Epithelial cell of esophagus (primary cell): ENCODE measurements around the gene FAM83F.
A peak's percentile ranks its signal among the peaks of the same experiment; 100 is the strongest.

Experiments used
- DNase-seq: peaks from one replicate; pipeline ENCODE4 v3.0.0; 2010; ENCODE audit warnings: low read depth
- H3K4me3 ChIP-seq: 2 replicates; pipeline ENCODE4 v1.5.1; 2011; ENCODE audit warnings: mild to moderate bottlenecking, low read length, control low read depth
- TF ChIP-seq, protein P1 (sequence below): IDR thresholded peaks from 2 replicates; pipeline ENCODE4 v1.5.1; 2011; ENCODE audit warnings: low read depth, mild to moderate bottlenecking, low read length, control low read depth, inconsistent platforms; ENCODE audit not compliant: insufficient read depth; ENCODE audit errors: missing control alignments

Gene FAM83F

DNA sequence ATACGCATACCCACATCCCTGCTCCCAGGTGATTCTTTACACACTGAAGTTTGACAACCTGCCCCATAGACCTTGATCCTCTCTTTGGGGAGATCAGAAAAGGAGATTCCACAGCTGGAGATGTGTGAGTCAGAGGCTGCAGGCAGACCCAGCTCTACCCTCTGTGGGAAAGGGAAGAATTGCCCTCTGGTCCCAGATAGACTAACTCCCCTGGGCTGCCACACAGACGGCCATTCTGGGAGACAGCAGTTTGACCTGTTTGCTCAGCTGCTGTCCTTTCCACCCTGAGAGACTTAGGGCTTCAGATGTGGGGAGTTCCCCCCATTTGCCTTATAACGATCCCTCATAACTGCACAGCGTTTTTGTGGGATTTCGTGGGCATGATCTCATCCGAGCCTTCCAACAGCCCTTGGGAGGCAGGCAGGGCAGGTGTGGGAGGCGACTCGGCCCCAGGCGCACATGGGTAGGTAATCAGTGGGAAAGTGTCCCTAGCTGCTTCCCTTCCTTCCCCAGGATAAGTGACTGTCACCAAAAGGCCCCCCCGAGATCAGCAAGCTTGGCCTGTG, 14.1 kb downstream of the FAM83F start:
- DNase-seq, result no peak
- no peak overlapping the region for H3K4me3 ChIP-seq
- TF ChIP-seq, protein P1, sequence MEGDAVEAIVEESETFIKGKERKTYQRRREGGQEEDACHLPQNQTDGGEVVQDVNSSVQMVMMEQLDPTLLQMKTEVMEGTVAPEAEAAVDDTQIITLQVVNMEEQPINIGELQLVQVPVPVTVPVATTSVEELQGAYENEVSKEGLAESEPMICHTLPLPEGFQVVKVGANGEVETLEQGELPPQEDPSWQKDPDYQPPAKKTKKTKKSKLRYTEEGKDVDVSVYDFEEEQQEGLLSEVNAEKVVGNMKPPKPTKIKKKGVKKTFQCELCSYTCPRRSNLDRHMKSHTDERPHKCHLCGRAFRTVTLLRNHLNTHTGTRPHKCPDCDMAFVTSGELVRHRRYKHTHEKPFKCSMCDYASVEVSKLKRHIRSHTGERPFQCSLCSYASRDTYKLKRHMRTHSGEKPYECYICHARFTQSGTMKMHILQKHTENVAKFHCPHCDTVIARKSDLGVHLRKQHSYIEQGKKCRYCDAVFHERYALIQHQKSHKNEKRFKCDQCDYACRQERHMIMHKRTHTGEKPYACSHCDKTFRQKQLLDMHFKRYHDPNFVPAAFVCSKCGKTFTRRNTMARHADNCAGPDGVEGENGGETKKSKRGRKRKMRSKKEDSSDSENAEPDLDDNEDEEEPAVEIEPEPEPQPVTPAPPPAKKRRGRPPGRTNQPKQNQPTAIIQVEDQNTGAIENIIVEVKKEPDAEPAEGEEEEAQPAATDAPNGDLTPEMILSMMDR, result no peak

DNA sequence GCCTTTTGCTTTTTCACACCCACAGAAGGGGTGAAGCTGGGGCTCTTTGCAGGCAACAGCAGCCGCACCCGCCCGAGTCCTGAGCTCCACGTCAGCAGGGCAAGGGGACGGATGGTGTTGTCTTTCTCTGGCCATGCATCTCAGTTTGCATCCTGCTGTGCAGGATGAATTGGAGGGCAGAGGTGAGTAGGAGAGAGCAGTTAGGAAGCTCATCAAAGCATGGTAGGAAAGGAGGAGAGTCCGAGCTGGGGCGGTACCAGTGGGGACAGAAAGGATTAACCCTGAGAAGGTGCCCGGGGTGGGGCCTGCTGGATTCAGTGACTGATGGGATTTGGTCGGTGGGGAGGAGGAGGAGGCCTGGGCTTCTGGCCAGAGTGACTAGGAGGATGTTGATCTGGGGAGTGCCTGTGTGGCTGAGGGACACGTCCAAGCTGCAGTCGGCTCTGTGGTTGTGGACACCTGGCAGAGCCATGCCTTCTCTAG, 14.6 kb downstream of the FAM83F start:
- TF ChIP-seq, protein P1, result no peak
- H3K4me3 ChIP-seq, result no peak overlapping the region
- no peak for DNase-seq

DNA sequence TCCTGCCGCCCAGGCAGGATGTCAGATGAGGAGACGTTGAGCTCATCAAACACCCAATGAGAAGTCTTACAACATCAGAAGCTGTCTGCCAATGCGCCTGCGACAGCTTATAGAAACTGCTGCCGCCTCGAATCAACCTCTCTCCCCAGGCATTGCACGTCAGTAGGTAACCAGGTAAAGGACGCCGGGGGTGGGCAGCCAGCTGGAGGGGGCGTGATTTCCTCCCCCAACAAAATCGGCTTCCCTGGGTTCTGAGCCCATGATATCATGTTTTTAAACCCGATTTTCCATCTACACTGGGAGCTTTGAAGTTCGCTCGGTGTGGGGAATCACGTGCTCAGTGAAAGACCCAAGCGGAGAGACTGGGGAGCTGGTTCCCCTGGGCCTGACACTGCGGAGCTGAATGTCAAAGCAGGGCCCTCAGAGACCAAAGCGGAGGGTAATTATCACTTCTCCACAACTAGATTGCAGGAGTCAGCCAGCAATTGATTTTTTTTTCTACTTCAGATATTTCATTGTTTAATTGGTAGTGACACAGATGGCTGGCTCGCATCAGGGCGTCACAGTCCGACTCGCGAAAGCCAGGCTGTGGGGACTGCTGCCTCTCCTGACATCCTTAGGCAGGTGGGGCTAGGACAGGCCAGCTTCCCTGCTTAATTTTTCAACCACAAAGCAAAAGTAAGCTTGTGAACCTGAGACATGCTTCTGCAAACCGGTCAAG, 15.4 kb downstream of the FAM83F start:
- no peak overlapping the region for H3K4me3 ChIP-seq
- TF ChIP-seq, protein P1, result no peak
- no peak for DNase-seq

DNA sequence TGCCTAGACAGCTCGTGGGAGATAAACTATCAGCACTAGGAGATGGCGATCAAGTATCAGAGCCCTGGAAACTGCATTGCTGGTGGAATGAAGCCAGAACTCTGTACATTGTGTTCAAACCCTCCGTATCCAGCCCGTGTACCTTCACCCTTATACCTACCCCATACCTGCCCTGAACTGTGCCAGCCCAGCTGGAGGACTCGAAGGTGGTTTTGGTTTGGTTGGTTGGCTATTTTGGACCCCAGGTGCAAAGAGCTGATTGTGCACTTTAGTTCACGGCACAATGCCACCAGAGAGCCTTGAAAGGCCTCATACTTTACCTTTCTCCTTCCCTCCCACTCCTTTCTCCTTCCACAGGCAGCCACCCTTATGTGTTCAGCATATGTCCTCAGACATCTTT, 16.0 kb downstream of the FAM83F start:
- DNase-seq, result no peak

DNA sequence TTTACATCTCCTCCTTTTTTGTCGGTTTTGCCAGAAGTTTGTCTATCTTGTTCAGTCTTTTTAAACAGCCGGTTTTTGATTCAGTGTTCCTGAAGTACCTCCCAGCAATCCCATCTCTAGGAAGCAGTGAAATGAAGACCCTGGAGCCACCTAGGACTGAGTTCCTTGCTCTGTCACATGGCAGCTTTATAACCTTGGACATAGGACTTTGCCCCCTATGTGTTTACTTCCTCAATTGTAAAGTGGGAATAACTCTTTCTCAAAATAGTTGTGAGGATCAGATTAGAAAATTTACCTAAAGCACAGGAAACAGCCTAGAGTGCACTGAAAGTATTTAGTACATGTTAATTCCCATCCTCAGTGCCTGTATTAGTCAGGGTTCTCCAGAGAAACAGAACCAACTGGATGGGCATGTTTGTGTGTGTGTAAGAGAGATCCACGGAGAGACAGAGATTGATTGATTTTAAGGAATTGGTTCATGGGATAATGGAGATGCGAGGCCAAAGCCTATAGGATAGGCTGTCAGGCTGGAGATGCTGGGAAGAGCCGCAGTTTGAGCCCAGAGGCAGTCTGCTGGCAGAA, 20.0 kb downstream of the FAM83F start:
- H3K4me3 ChIP-seq, result no peak overlapping the region
- peak; percentile 90 for DNase-seq
- TF ChIP-seq, protein P1, result no peak

More for the DNA sequence above, 16.0 kb downstream of the FAM83F start:
- no peak overlapping the region for H3K4me3 ChIP-seq
- TF ChIP-seq, protein P1, result no peak

DNA sequence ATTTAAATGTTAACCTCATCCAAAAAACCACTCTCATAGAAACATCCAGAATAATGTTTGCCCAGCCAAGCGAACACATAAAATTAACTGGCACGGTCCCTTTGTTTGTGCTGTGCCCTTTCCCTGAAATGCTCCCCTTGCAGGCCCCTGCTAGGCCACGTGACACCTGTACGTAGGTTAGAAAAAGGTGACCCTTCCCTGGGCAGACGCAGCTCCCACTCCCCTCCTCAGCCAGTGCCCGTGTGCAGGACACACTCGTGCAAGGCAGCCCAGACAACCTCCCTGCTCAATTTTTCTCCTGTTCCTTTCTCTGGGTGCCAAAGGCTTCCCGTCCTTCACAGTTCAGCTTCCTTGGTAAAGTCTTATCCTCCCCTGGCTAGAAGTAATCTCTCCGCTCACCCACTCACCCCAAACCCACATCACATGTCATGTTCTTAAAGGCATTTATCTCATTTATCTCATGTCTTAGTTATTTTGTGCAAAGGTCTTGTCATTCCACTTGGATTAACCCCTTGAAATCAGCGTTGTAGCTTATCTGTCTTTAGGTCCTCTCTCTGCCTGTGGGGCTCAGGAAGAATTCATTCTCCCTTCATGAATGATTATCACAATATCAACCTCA, 20.7 kb downstream of the FAM83F start:
- no peak for DNase-seq
- no peak overlapping the region for H3K4me3 ChIP-seq
- TF ChIP-seq, protein P1, result no peak
